HCT116 (cell line): ENCODE data around the gene TMEM182.

Experiments used
- EZH2 ChIP-seq: fragments of 200-600 bp; sonication (generic); IDR thresholded peaks from 2 replicates; pipeline ENCODE4 v1.6.1; 2017; ENCODE audit warnings: antibody characterized with exemption, mixed run types
- EZH2phosphoT487 ChIP-seq: fragments of 200-600 bp; IDR thresholded peaks from 2 replicates; pipeline ENCODE4 v1.6.1; 2018; ENCODE audit warnings: antibody characterized with exemption, borderline replicate concordance
- FOSL1 ChIP-seq: IDR thresholded peaks from 2 replicates; pipeline ENCODE4 v1.6.1; 2012; ENCODE audit warnings: low read depth
- POLR2A ChIP-seq: IDR thresholded peaks from 2 replicates; pipeline ENCODE4 v1.7.0; 2011; ENCODE audit warnings: borderline replicate concordance; ENCODE audit not compliant: insufficient read depth, insufficient read length; ENCODE audit errors: extremely low read depth
- POLR2AphosphoS5 ChIP-seq: IDR thresholded peaks from 2 replicates; pipeline ENCODE4 v1.6.1; 2011; ENCODE audit warnings: mild to moderate bottlenecking, low read depth, low read length, moderate library complexity
- RAD21 ChIP-seq: IDR thresholded peaks from 2 replicates; pipeline ENCODE4 v1.6.1; 2012; ENCODE audit warnings: low read depth, mild to moderate bottlenecking
- SP1 ChIP-seq: IDR thresholded peaks from 2 replicates; pipeline ENCODE4 v1.6.1; 2012; ENCODE audit warnings: low read depth
- ZFX ChIP-seq: fragments of 450-650 bp; IDR thresholded peaks from 2 replicates; pipeline ENCODE4 v1.6.1; 2017
- ZNF274 ChIP-seq: fragments of 200-500 bp; sonication (Bioruptor generic); IDR thresholded peaks from 2 replicates; pipeline ENCODE4 v1.6.1; 2014; ENCODE audit warnings: mild to moderate bottlenecking, low read depth, low read length, inconsistent platforms
- TF ChIP-seq, protein P1 (sequence below), 3 experiments: fragments of 200-600 bp in 1 of 3; sonication (generic) in 1 of 3; IDR thresholded peaks in 2 of 3; conservative IDR thresholded peaks in 1 of 3; 2 replicates each; pipeline ENCODE4 v1.5.1; 2012 to 2017; ENCODE audit warnings: low read depth in 2 of 3, low read length in 2 of 3, antibody characterized with exemption in 1 of 3, borderline replicate concordance in 1 of 3, control low read depth in 1 of 3, mild to moderate bottlenecking in 1 of 3, mixed read lengths in 1 of 3, mixed run types in 1 of 3, moderate library complexity in 1 of 3; ENCODE audit not compliant: insufficient read depth in 1 of 3
- TF ChIP-seq, protein P2 (sequence below): IDR thresholded peaks from 2 replicates; pipeline ENCODE4 v1.6.1; 2012
- TF ChIP-seq, protein P3 (sequence below): IDR thresholded peaks from 2 replicates; pipeline ENCODE4 v1.6.1; 2012; ENCODE audit warnings: low read depth

DNA sequence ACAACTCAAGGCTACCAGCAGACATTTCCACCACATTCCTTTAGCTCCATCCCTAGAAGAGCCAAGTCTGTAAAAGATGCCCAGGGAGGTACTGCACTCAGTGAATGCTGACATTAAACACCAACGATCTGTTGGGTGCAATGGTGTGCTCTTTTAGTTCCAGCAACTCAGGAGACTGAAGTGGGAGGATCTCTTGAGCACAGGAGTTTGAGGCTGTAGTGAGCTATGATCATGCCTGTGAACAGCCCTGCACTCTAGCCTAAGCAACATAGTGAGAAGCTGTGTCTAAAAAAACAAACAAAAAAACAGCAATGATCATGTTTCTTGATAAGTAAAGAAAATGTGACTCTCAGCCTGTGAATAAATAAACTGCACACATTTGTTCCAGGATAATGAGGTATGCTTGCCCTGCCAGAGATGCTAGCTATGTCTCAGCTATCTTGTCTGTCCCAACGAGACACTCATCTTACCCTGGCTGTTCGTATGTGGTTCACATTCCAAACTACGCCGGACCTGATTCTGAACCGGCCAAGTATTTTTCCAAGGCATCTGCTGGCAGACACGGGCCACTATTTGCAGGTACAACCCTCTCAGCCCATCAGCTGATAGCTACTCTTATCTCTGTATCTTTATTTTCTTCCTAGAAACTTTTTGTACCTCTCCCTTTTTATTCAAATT lies 21.8 kb downstream of the TMEM182 start:
- TF ChIP-seq, protein P1, sequence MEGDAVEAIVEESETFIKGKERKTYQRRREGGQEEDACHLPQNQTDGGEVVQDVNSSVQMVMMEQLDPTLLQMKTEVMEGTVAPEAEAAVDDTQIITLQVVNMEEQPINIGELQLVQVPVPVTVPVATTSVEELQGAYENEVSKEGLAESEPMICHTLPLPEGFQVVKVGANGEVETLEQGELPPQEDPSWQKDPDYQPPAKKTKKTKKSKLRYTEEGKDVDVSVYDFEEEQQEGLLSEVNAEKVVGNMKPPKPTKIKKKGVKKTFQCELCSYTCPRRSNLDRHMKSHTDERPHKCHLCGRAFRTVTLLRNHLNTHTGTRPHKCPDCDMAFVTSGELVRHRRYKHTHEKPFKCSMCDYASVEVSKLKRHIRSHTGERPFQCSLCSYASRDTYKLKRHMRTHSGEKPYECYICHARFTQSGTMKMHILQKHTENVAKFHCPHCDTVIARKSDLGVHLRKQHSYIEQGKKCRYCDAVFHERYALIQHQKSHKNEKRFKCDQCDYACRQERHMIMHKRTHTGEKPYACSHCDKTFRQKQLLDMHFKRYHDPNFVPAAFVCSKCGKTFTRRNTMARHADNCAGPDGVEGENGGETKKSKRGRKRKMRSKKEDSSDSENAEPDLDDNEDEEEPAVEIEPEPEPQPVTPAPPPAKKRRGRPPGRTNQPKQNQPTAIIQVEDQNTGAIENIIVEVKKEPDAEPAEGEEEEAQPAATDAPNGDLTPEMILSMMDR (IDR thresholded peaks at IDR 0.05 in 2 of 3, conservative IDR thresholded peaks at IDR 0.05 in 1 of 3; ENCODE audit: borderline replicate concordance in 1 of 3, insufficient read depth in 1 of 3, low read depth in 2 of 3, low read length in 2 of 3), result no peak
- no peak for TF ChIP-seq EZH2phosphoT487
- TF ChIP-seq SP1, result no peak
- no peak for TF ChIP-seq ZFX
- no peak for TF ChIP-seq RAD21
- TF ChIP-seq FOSL1, result no peak
- TF ChIP-seq EZH2, result no peak
- TF ChIP-seq, protein P2, sequence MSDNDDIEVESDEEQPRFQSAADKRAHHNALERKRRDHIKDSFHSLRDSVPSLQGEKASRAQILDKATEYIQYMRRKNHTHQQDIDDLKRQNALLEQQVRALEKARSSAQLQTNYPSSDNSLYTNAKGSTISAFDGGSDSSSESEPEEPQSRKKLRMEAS, result no peak
- TF ChIP-seq ZNF274, result no peak
- TF ChIP-seq POLR2AphosphoS5, result no peak
- TF ChIP-seq POLR2A, result no peak
- TF ChIP-seq, protein P3, sequence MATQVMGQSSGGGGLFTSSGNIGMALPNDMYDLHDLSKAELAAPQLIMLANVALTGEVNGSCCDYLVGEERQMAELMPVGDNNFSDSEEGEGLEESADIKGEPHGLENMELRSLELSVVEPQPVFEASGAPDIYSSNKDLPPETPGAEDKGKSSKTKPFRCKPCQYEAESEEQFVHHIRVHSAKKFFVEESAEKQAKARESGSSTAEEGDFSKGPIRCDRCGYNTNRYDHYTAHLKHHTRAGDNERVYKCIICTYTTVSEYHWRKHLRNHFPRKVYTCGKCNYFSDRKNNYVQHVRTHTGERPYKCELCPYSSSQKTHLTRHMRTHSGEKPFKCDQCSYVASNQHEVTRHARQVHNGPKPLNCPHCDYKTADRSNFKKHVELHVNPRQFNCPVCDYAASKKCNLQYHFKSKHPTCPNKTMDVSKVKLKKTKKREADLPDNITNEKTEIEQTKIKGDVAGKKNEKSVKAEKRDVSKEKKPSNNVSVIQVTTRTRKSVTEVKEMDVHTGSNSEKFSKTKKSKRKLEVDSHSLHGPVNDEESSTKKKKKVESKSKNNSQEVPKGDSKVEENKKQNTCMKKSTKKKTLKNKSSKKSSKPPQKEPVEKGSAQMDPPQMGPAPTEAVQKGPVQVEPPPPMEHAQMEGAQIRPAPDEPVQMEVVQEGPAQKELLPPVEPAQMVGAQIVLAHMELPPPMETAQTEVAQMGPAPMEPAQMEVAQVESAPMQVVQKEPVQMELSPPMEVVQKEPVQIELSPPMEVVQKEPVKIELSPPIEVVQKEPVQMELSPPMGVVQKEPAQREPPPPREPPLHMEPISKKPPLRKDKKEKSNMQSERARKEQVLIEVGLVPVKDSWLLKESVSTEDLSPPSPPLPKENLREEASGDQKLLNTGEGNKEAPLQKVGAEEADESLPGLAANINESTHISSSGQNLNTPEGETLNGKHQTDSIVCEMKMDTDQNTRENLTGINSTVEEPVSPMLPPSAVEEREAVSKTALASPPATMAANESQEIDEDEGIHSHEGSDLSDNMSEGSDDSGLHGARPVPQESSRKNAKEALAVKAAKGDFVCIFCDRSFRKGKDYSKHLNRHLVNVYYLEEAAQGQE, result no peak
